HCT116 (cell line): Measurements from ENCODE around the gene TAF4. TPM values are rescaled to one million over a fixed set of nuclear protein-coding genes. Genes with fewer than 3 reads are reported as not detected.

Experiments used
- ATAC-seq: fragments of 200-7000 bp; cut with Tn5 transposase; 2 replicates; pipeline ENCODE4 v1.9.1; 2020; ENCODE audit warnings: mild to moderate bottlenecking, moderate library complexity
- BruUV-seq: library from RNA; stranded (reverse); fragments of 400-500 nt; replicated peaks from 2 replicates; lab custom pipeline; 2021; lab: Mats Ljungman, UMichigan
- CTCF ChIA-PET: fragments of 300-600 bp; sonication (Branson Sonifier 250); formaldehyde crosslinking; loops from one replicate; lab custom pipeline; 2021; ENCODE audit warnings: antibody characterized with exemption; lab: Charles Lee
- POLR2A ChIA-PET: fragments of 300-600, 350-600 bp; sonication (Branson Sonifier 250); formaldehyde crosslinking; loops from one replicate; lab custom pipeline; 2021; ENCODE audit warnings: antibody characterized with exemption; lab: Charles Lee
- RAD21 ChIA-PET, 2 experiments: fragments of 300-600 bp; sonication (Branson Sonifier 250); formaldehyde crosslinking; loops; one replicate each; lab custom pipeline; 2023; ENCODE audit warnings: low total read pairs in 2 of 2; ENCODE audit not compliant: uncharacterized antibody in 2 of 2, unreplicated experiment in 2 of 2, low non-redundant PET in 1 of 2; lab: Charles Lee
- DNase-seq: peaks from one replicate; pipeline ENCODE4 v3.0.0-alpha.2; 2010; ENCODE audit warnings: low read depth, low spot score
- H2AFZ ChIP-seq: fragments of 200-600 bp; shearing (Covaris generic), sonication (generic); 2 replicates; pipeline ENCODE4 v1.6.1; 2017; ENCODE audit warnings: low read depth, mixed run types, mixed read lengths, antibody characterized with exemption, low read length; ENCODE audit not compliant: poor library complexity, severe bottlenecking
- H3K27ac ChIP-seq: 2 replicates; pipeline ENCODE4 v1.5.1; 2012; ENCODE audit warnings: low read depth, low read length
- H3K27me3 ChIP-seq: fragments of 200-600 bp; sonication (generic); 2 replicates; pipeline ENCODE4 v1.6.1; 2016; ENCODE audit warnings: mixed run types, low read length, mixed read lengths; ENCODE audit not compliant: insufficient read depth
- H3K36me3 ChIP-seq, 2 experiments: fragments of 200-500 bp in 1 of 2; fragments of 200-600 bp in 1 of 2; sonication (Bioruptor generic) in 1 of 2; sonication (generic) in 1 of 2; 2 replicates each; pipeline versions ENCODE4 v1.5.1 to v1.6.1; 2014 to 2016; ENCODE audit warnings: low read length in 2 of 2, inconsistent platforms in 1 of 2, mixed read lengths in 1 of 2, mixed run types in 1 of 2; ENCODE audit not compliant: insufficient read depth in 2 of 2, control insufficient read depth in 1 of 2
- H3K4me1 ChIP-seq, 2 experiments: fragments of 200-600 bp in 1 of 2; sonication (generic) in 1 of 2; 2 replicates each; pipeline versions ENCODE4 v1.5.1 to v1.6.1; 2012 to 2017; ENCODE audit warnings: low read length in 2 of 2, inconsistent platforms in 1 of 2, mild to moderate bottlenecking in 1 of 2, mixed read lengths in 1 of 2, mixed run types in 1 of 2, moderate library complexity in 1 of 2; ENCODE audit not compliant: insufficient read depth in 2 of 2, control insufficient read depth in 1 of 2
- H3K4me2 ChIP-seq: fragments of 200-600 bp; sonication (generic); 2 replicates; pipeline ENCODE4 v1.6.1; 2017; ENCODE audit warnings: mixed run types, low read length, mixed read lengths
- H3K4me3 ChIP-seq, 2 experiments: fragments of 200-600 bp in 1 of 2; sonication (generic) in 1 of 2; replicated peaks in 1 of 2; 2 replicates each; pipeline ENCODE4 v1.5.1; 2011 to 2016; ENCODE audit warnings: low read length in 2 of 2, control low read depth in 1 of 2, low read depth in 1 of 2, mild to moderate bottlenecking in 1 of 2, mixed read lengths in 1 of 2, mixed run types in 1 of 2
- H3K79me2 ChIP-seq: fragments of 200-600 bp; sonication (generic); 2 replicates; pipeline ENCODE4 v1.6.1; 2017; ENCODE audit warnings: mild to moderate bottlenecking, mixed run types, low read length, moderate library complexity, mixed read lengths; ENCODE audit not compliant: insufficient read depth
- H3K9ac ChIP-seq: fragments of 200-600 bp; sonication (generic); 2 replicates; pipeline ENCODE4 v1.6.1; 2016; ENCODE audit warnings: low read length, mixed read lengths
- H3K9me2 ChIP-seq: fragments of 200-600 bp; sonication (generic), shearing (Covaris generic); 2 replicates; pipeline ENCODE4 v1.6.1; 2017; ENCODE audit warnings: mixed run types, mild to moderate bottlenecking, moderate library complexity; ENCODE audit not compliant: insufficient read depth
- H3K9me3 ChIP-seq, 2 experiments: fragments of 200-500 bp in 1 of 2; fragments of 200-600 bp in 1 of 2; sonication (Bioruptor generic) in 1 of 2; sonication (generic) in 1 of 2; 2 replicates each; pipeline ENCODE4 v1.6.1; 2014 to 2017; ENCODE audit warnings: low read length in 2 of 2, mixed read lengths in 2 of 2, inconsistent platforms in 1 of 2, low read depth in 1 of 2, mild to moderate bottlenecking in 1 of 2, mixed run types in 1 of 2, moderate library complexity in 1 of 2; ENCODE audit not compliant: control insufficient read depth in 1 of 2, insufficient read depth in 1 of 2
- H4K20me1 ChIP-seq: fragments of 200-600 bp; sonication (generic), shearing (Covaris generic); 2 replicates; pipeline ENCODE4 v1.6.1; 2017; ENCODE audit warnings: mixed run types, mild to moderate bottlenecking, moderate library complexity; ENCODE audit not compliant: insufficient read depth
- ATF3 ChIP-seq: IDR thresholded peaks from 2 replicates; pipeline ENCODE4 v1.6.1; 2012
- CBX3 ChIP-seq: IDR thresholded peaks from 2 replicates; pipeline ENCODE4 v1.6.1; 2012; ENCODE audit warnings: low read depth
- CEBPB ChIP-seq: IDR thresholded peaks from 2 replicates; pipeline ENCODE4 v1.6.1; 2012; ENCODE audit warnings: low read depth
- CTCF ChIP-seq, 3 experiments: fragments of 200-600 bp in 1 of 3; sonication (generic) in 1 of 3; IDR thresholded peaks in 2 of 3; conservative IDR thresholded peaks in 1 of 3; 2 replicates each; pipeline ENCODE4 v1.5.1; 2012 to 2017; ENCODE audit warnings: low read depth in 2 of 3, low read length in 2 of 3, antibody characterized with exemption in 1 of 3, borderline replicate concordance in 1 of 3, control low read depth in 1 of 3, mild to moderate bottlenecking in 1 of 3, mixed read lengths in 1 of 3, mixed run types in 1 of 3, moderate library complexity in 1 of 3; ENCODE audit not compliant: insufficient read depth in 1 of 3
- ELF1 ChIP-seq: IDR thresholded peaks from 2 replicates; pipeline ENCODE4 v1.6.1; 2012; ENCODE audit warnings: low read depth, borderline replicate concordance
- EZH2 ChIP-seq: fragments of 200-600 bp; sonication (generic); IDR thresholded peaks from 2 replicates; pipeline ENCODE4 v1.6.1; 2017; ENCODE audit warnings: antibody characterized with exemption, mixed run types
- EZH2phosphoT487 ChIP-seq: fragments of 200-600 bp; IDR thresholded peaks from 2 replicates; pipeline ENCODE4 v1.6.1; 2018; ENCODE audit warnings: antibody characterized with exemption, borderline replicate concordance
- FOSL1 ChIP-seq: IDR thresholded peaks from 2 replicates; pipeline ENCODE4 v1.6.1; 2012; ENCODE audit warnings: low read depth
- POLR2A ChIP-seq: IDR thresholded peaks from 2 replicates; pipeline ENCODE4 v1.7.0; 2011; ENCODE audit warnings: borderline replicate concordance; ENCODE audit not compliant: insufficient read depth, insufficient read length; ENCODE audit errors: extremely low read depth
- POLR2AphosphoS5 ChIP-seq: IDR thresholded peaks from 2 replicates; pipeline ENCODE4 v1.6.1; 2011; ENCODE audit warnings: mild to moderate bottlenecking, low read depth, low read length, moderate library complexity
- RAD21 ChIP-seq: IDR thresholded peaks from 2 replicates; pipeline ENCODE4 v1.6.1; 2012; ENCODE audit warnings: low read depth, mild to moderate bottlenecking
- REST ChIP-seq: IDR thresholded peaks from 2 replicates; pipeline ENCODE4 v1.6.1; 2012; ENCODE audit warnings: low read depth
- SP1 ChIP-seq: IDR thresholded peaks from 2 replicates; pipeline ENCODE4 v1.6.1; 2012; ENCODE audit warnings: low read depth
- SRF ChIP-seq: IDR thresholded peaks from 2 replicates; pipeline ENCODE4 v1.6.1; 2012; ENCODE audit warnings: low read depth
- TCF7L2 ChIP-seq: IDR thresholded peaks from 2 replicates; pipeline ENCODE4 v1.7.0; 2011; ENCODE audit warnings: borderline replicate concordance, inconsistent platforms; ENCODE audit not compliant: insufficient read depth, insufficient read length; ENCODE audit errors: extremely low read depth
- ZFX ChIP-seq: fragments of 450-650 bp; IDR thresholded peaks from 2 replicates; pipeline ENCODE4 v1.6.1; 2017
- ZNF274 ChIP-seq: fragments of 200-500 bp; sonication (Bioruptor generic); IDR thresholded peaks from 2 replicates; pipeline ENCODE4 v1.6.1; 2014; ENCODE audit warnings: mild to moderate bottlenecking, low read depth, low read length, inconsistent platforms
- intact Hi-C: fragments of 100-400 bp; cut with micrococcal nuclease; formaldehyde crosslinking; loops from 2 replicates; pipeline ENCODE4 v1.10.0; 2022
- total RNA-seq: library from RNA; stranded (reverse); gene quantifications from one replicate; pipeline ENCODE4 v1.2.1, GENCODE V29; 2021; ENCODE audit not compliant: unreplicated experiment

The TAF4 gene
- total RNA-seq, 1 experiment from 2014 or later = 26.8 TPM

- Histone ChIP-seq H3K9me3 (no peaks in the 10 kb centered on the region), H3K27ac (no peak overlapping the region), H2AFZ (no peak overlapping the region), H3K9me2 (no peaks in the 10 kb centered on the region), H3K4me1 (no peaks in the 10 kb centered on the region), H3K4me3 (no peak overlapping the region), H4K20me1 (no peaks in the 10 kb centered on the region), H3K27me3 (no peaks in the 10 kb centered on the region), H3K9ac (no peak overlapping the region), H3K79me2 (no peaks in the 10 kb centered on the region), H3K4me2 (no peak overlapping the region), H3K36me3 (peaks cover 40 to 42% of the 10 kb centered on the region in 2 experiments; a peak in 3 of 4 replicates)
- POLR2A ChIA-PET = no interaction called here
- RAD21 ChIA-PET = no interaction called here
- intact Hi-C loops = no loop called here
- CTCF ChIA-PET = no interaction called here
- BruUV-seq = no TSS peak
- DNase-seq (no peak), ATAC-seq (no peak)
- no peak for TF ChIP-seq CBX3
- TF ChIP-seq SRF = no peak
Measured at GRCh38 chr20:61997891-61998290, 67.8 kb downstream of the TAF4 start.

GRCh38 chr20:61997372-61997771, 68.3 kb downstream of the TAF4 start:
- CTCF ChIA-PET = no interaction called here
- no TSS peak for BruUV-seq
- TF ChIP-seq SRF (no peak), CTCF (IDR thresholded peaks at IDR 0.05 in 2 of 3, conservative IDR thresholded peaks at IDR 0.05 in 1 of 3; ENCODE audit: borderline replicate concordance in 1 of 3, insufficient read depth in 1 of 3, low read depth in 2 of 3, low read length in 2 of 3) (no peak), FOSL1 (no peak), ELF1 (no peak), ATF3 (no peak), EZH2phosphoT487 (no peak), REST (no peak), ZNF274 (no peak), RAD21 (no peak), POLR2AphosphoS5 (no peak), CEBPB (no peak), ZFX (no peak), TCF7L2 (no peak), SP1 (no peak), EZH2 (no peak), POLR2A (no peak)
- Histone ChIP-seq H3K9me3 (no peaks in the 10 kb centered on the region; a peak in 1 of 4 replicates), H3K27ac (no peak overlapping the region), H3K4me3 (no peak overlapping the region), H3K79me2 (no peaks in the 10 kb centered on the region), H2AFZ (no peak overlapping the region), H3K27me3 (no peaks in the 10 kb centered on the region), H3K4me1 (no peaks in the 10 kb centered on the region), H3K9ac (no peak overlapping the region), H3K4me2 (no peak overlapping the region), H3K36me3 (peaks cover 40 to 45% of the 10 kb centered on the region in 2 experiments; a peak in 3 of 4 replicates), H4K20me1 (no peaks in the 10 kb centered on the region), H3K9me2 (no peaks in the 10 kb centered on the region)
- intact Hi-C loops = no loop called here
- RAD21 ChIA-PET = no interaction called here
- ATAC-seq = no peak
- POLR2A ChIA-PET = no interaction called here
- no peak for DNase-seq
